NCI-H2107 treated with DMSO at 0.1 percent for 48 hours (cell line): Measurements from ENCODE around the gene ARPC1B.

Source experiments
- DNase-seq: peaks from one replicate; lab custom pipeline; 2025; ENCODE audit not compliant: unreplicated experiment; lab: John Stamatoyannopoulos, UW

ARPC1B gene

GRCh38 chr7:99387912-99388311, 13.4 kb downstream of the ARPC1B start:
- DNase-seq = no peak

GRCh38 chr7:99389772-99390171, 15.2 kb downstream of the ARPC1B start:
- no peak for DNase-seq

GRCh38 chr7:99390941-99391602, 16.5 kb downstream of the ARPC1B start:
- DNase-seq = no peak

GRCh38 chr7:99392046-99392445, 17.5 kb downstream of the ARPC1B start:
- no peak for DNase-seq

GRCh38 chr7:99392659-99393354, 18.3 kb downstream of the ARPC1B start:
- DNase-seq = peak; percentile 86

GRCh38 chr7:99393355-99394187, 19.0 kb downstream of the ARPC1B start:
- no peak for DNase-seq

GRCh38 chr7:99394188-99394502, 19.6 kb downstream of the ARPC1B start:
- no peak for DNase-seq

- DNase-seq = no peak
Measured at GRCh38 chr7:99395616-99396327, 21.2 kb downstream of the ARPC1B start.

- no peak for DNase-seq
Measured at GRCh38 chr7:99396418-99397296, 22.1 kb downstream of the ARPC1B start.

GRCh38 chr7:99397297-99397983, 22.9 kb downstream of the ARPC1B start:
- DNase-seq = no peak

GRCh38 chr7:99398891-99399445, 24.4 kb downstream of the ARPC1B start:
- no peak for DNase-seq

GRCh38 chr7:99399597-99399996, 25.1 kb downstream of the ARPC1B start:
- DNase-seq = no peak

GRCh38 chr7:99402854-99403253, 28.3 kb downstream of the ARPC1B start:
- no peak for DNase-seq

- no peak for DNase-seq
Measured at GRCh38 chr7:99403764-99404163, 29.2 kb downstream of the ARPC1B start.

- no peak for DNase-seq
Measured at GRCh38 chr7:99404235-99404976, 29.9 kb downstream of the ARPC1B start.

GRCh38 chr7:99404977-99405320, 30.4 kb downstream of the ARPC1B start:
- no peak for DNase-seq

- DNase-seq = no peak
Measured at GRCh38 chr7:99406557-99406956, 32.0 kb downstream of the ARPC1B start.

GRCh38 chr7:99407872-99408378, 33.4 kb downstream of the ARPC1B start:
- peak; percentile 38 for DNase-seq
